ENCODE measurements around the gene VTI1A. TPM values are rescaled to one million over a fixed set of nuclear protein-coding genes. Genes with fewer than 3 reads are reported as not detected.

The VTI1A gene
- total RNA-seq, 1 donor from 2014 or later = 36.9 TPM

DNA sequence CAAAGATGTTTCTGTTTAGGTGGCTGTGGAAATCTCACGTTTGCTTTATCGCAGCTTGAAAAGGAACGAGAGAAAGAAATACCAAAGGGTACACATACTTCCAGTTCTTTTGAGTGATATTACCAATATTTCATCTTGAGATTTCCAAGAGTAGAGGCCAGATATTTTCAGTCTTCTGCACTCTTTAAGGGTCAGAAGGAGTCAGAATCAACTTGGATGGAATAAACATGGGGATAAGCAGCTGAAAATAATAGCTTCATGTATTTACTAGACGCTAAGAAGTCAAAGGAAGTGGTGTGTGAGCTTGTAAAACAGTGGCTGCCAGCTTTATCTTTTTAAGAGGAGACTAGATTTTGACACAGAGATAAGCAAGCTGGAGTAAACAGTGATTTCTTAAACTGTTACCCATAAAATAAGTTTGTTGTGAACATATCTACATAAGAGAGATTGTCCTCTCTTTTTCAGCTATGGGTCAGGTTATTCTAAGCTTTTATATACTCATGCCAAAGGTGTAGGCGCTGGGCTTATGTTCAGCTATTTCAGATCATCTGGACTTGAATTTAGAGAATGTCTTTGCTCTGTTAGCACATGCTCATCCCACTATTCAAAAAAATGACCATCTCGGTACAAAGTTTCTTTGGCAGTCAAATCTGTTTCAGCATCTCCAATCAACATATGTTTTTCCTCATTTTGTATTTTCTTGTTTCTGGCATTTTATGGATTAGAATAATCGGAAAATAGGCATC lies 332.2 kb downstream of the VTI1A start:
- intact Hi-C loops (cut with DNase I) = no loop called here
- Histone ChIP-seq H3K4me1 (no peaks in the 10 kb centered on the region), H3K27ac (no peak overlapping the region), H3K36me3 (no peaks in the 10 kb centered on the region), H3K4me3 (no peak overlapping the region), H3K9me3 (no peaks in the 10 kb centered on the region), H3K27me3 (ENCODE audit: low read depth) (no peaks in the 10 kb centered on the region)
- no peak for DNase-seq
- TF ChIP-seq, protein P1, sequence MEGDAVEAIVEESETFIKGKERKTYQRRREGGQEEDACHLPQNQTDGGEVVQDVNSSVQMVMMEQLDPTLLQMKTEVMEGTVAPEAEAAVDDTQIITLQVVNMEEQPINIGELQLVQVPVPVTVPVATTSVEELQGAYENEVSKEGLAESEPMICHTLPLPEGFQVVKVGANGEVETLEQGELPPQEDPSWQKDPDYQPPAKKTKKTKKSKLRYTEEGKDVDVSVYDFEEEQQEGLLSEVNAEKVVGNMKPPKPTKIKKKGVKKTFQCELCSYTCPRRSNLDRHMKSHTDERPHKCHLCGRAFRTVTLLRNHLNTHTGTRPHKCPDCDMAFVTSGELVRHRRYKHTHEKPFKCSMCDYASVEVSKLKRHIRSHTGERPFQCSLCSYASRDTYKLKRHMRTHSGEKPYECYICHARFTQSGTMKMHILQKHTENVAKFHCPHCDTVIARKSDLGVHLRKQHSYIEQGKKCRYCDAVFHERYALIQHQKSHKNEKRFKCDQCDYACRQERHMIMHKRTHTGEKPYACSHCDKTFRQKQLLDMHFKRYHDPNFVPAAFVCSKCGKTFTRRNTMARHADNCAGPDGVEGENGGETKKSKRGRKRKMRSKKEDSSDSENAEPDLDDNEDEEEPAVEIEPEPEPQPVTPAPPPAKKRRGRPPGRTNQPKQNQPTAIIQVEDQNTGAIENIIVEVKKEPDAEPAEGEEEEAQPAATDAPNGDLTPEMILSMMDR (IDR thresholded peaks at IDR 0.05) = no peak
- no peak for ATAC-seq

DNA sequence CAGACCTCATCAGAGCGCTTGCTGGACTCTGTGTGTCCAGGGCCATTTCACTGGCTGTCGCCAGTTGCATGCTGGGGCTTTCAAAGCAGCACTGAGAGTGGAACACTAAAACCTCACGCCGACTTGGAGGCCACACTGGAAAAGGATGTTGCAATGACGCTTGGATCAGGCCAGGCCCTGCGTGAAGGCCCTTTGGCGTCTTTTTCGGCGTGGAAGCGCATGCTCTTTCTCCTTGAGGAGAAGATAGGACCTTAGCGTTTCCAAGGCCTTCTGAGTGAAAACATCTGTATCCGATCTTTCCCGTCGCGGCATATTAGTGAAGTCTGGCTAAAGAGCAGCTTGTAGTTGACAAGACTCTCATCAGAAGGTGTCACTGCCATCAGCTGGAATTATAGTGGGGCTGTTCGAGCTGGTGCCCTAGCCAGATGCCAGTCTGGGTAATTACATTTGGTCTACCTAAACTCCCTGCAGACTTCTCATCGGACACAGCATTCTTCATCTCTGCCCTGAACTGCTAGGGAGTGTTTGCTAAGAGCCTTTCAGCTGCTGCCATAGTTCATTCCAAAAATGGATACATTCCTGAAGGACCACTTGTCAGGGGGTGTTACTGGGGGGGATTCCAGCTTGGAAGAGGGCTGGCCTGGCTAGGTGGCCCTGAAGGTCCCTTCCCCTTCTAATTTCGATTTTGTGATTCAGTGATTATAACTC lies 335.3 kb downstream of the VTI1A start:
- no peaks in the 10 kb centered on the region for H3K36me3 ChIP-seq
- H3K4me3 ChIP-seq = no peak overlapping the region
- DNase-seq (no peak), ATAC-seq (peak; percentile 35 to 47)
- intact Hi-C loops (cut with DNase I) = no loop called here
- H3K4me1 ChIP-seq = no peaks in the 10 kb centered on the region
- no peaks in the 10 kb centered on the region for H3K27me3 ChIP-seq (ENCODE audit: low read depth)
- TF ChIP-seq, protein P1 (IDR thresholded peaks at IDR 0.05) = no peak
- no peaks in the 10 kb centered on the region for H3K9me3 ChIP-seq
- no peak overlapping the region for H3K27ac ChIP-seq

DNA sequence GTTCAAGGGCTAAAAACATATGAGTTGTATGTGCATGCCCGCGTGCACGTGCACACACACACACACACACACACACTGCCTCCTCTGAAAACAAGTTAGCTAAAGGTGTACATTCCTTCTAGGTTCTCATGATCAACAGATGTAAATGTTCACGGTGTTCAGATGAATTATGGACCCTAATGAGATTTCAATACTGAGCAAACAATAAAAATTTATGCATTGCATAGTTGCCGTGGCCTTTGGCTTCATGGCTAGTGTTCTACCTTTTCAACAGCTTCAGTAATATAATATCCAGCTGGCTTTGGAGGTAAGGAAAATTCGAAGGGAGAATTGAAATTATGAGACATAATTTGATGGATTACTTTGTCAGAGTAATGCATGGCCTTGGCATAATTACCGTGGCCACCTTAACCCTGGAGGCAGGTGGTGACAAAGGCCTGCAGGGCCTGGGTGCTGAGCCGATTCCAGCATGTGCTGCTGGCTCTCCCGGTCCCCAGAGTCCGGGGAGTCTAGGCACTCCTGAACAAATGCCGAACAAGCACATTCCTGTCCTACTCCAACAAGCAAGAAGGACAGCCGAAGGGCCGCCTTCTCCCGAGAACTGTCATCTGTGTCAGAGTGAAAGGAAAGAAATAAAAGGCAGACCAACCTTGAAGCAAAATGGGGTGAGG lies 336.5 kb downstream of the VTI1A start:
- H3K27ac ChIP-seq = no peak overlapping the region
- no peaks in the 10 kb centered on the region for H3K9me3 ChIP-seq
- H3K4me3 ChIP-seq = no peak overlapping the region
- H3K36me3 ChIP-seq = no peaks in the 10 kb centered on the region
- no peak for ATAC-seq
- no peaks in the 10 kb centered on the region for H3K4me1 ChIP-seq
- no peaks in the 10 kb centered on the region for H3K27me3 ChIP-seq (ENCODE audit: low read depth)
- intact Hi-C loops (cut with DNase I) = no loop called here
- no peak for DNase-seq
- TF ChIP-seq, protein P1 (IDR thresholded peaks at IDR 0.05) = no peak

DNA sequence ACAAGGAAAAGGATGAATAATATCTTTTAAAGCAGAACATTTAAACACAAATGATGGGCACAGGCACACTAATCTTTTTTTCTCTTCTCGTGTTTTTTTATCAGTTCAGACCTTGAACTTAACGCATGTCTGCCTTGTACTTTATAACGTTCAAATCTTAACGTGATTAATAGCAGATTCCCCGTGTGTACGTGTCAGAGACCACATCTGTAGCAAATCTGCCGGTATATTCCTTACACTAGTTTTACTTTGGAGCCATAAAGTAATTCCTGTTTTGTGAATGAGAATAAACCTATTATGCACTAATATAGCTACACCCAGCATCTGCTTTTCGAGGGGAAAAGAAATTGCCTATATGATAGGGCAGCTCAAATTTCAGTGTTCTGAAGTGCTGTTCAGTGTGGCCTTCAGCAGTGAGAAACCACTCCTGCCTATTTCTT lies 337.0 kb downstream of the VTI1A start:
- Histone ChIP-seq H3K4me3 (no peak overlapping the region), H3K36me3 (no peaks in the 10 kb centered on the region)
- intact Hi-C loops (cut with DNase I) = no loop called here

DNA sequence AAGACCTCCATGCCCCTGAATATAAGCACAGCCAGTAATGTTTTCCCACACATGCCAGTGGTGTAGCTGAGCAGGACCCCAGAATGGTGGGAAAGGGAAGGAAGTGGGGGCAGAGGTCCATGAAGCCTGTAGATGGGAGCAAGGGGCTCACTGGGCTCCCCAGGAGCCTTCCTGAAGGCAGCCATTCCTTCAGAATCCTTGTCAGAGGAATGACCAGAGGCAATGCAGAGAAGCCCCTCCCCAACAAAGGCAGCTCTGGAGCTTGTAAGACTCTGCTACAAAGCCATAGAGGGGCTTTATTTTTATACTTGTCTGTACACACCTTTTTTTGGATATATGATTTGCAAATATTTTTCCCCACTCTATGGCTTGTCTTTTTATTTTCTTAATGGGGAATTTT lies 338.1 kb downstream of the VTI1A start:
- Histone ChIP-seq H3K9me3 (no peaks in the 10 kb centered on the region), H3K4me1 (no peaks in the 10 kb centered on the region), H3K36me3 (no peaks in the 10 kb centered on the region), H3K27ac (no peak overlapping the region), H3K4me3 (no peak overlapping the region), H3K27me3 (ENCODE audit: low read depth) (no peaks in the 10 kb centered on the region)
- TF ChIP-seq, protein P1 (IDR thresholded peaks at IDR 0.05) = no peak
- DNase-seq (no peak), ATAC-seq (no peak)
- intact Hi-C loops (cut with DNase I) = no loop called here

More for the DNA sequence above, 337.0 kb downstream of the VTI1A start:
- Histone ChIP-seq H3K27me3 (ENCODE audit: low read depth) (no peaks in the 10 kb centered on the region), H3K9me3 (no peaks in the 10 kb centered on the region), H3K27ac (no peak overlapping the region), H3K4me1 (no peaks in the 10 kb centered on the region)
- no peak for DNase-seq
- TF ChIP-seq, protein P1 (IDR thresholded peaks at IDR 0.05) = no peak
- no peak for ATAC-seq
